Kidney (tissue), 14 donors: ENCODE measurements around the gene NOP14. TPM values are rescaled to one million over a fixed set of nuclear protein-coding genes. Genes with fewer than 3 reads are reported as not detected.

ENCODE experiments used
- DNase-seq, 5 donors: peaks; one replicate each; pipeline ENCODE4 v3.0.0-alpha.2; 2013 to 2020
- FAIRE-seq: peaks from 2 replicates; lab custom pipeline; 2012; peaks lifted over from hg19 to GRCh38; lab: Jason Lieb, UNC
- H3K27ac ChIP-seq, 2 donors: one replicate each; pipeline ENCODE4 v1.7.0; 2013; ENCODE audit warnings: low read depth in 2 of 2, low read length in 2 of 2, inconsistent platforms in 1 of 2
- H3K27me3 ChIP-seq: one replicate; pipeline ENCODE4 v1.7.1; 2013; ENCODE audit warnings: low read length, inconsistent platforms; ENCODE audit not compliant: control insufficient read depth, insufficient read depth
- H3K36me3 ChIP-seq, 3 donors: one replicate each; pipeline versions ENCODE4 v1.7.0 to v1.7.1; 2013; ENCODE audit warnings: low read length in 3 of 3, control low read depth in 1 of 3, inconsistent platforms in 1 of 3; ENCODE audit not compliant: insufficient read depth in 3 of 3, control insufficient read depth in 2 of 3
- H3K4me1 ChIP-seq, 3 donors: one replicate each; pipeline versions ENCODE4 v1.7.0 to v1.7.1; 2013; ENCODE audit warnings: low read length in 3 of 3, inconsistent platforms in 1 of 3, low read depth in 1 of 3; ENCODE audit not compliant: control insufficient read depth in 2 of 3, insufficient read depth in 2 of 3
- H3K4me3 ChIP-seq, 3 donors: one replicate each; pipeline versions ENCODE4 v1.7.0 to v1.8.1; 2013; ENCODE audit warnings: low read length in 3 of 3, control low read depth in 1 of 3, inconsistent platforms in 1 of 3
- H3K9ac ChIP-seq, 3 donors: one replicate each; pipeline versions ENCODE4 v1.7.0 to v1.7.1; 2013; ENCODE audit warnings: low read length in 3 of 3, control low read depth in 1 of 3, inconsistent platforms in 1 of 3
- H3K9me3 ChIP-seq, 3 donors: one replicate each; pipeline versions ENCODE4 v1.7.0 to v1.7.1; 2013; ENCODE audit warnings: low read length in 3 of 3, control low read depth in 1 of 3, inconsistent platforms in 1 of 3; ENCODE audit not compliant: control insufficient read depth in 2 of 3, insufficient read depth in 1 of 3
- CTCF ChIP-seq: IDR thresholded peaks from 3 replicates; pipeline ENCODE4 v1.5.1; 2012; ENCODE audit warnings: mild to moderate bottlenecking, moderate library complexity, borderline replicate concordance; ENCODE audit not compliant: insufficient read depth; ENCODE audit errors: extremely low read depth
- intact Hi-C: fragments of 100-400 bp; cut with DNase I; formaldehyde crosslinking; loops from one replicate; pipeline ENCODE4 v1.11.1; 2022
- polyA plus RNA-seq: library from polyadenylated mRNA; stranded (reverse); fragments of 350-450 nt; fragmentation: Illumina TruSeq; extraction: RNeasy Lipid Tissue Mini Kit (QIAGEN cat#74804); gene quantifications from one replicate; pipeline ENCODE4 v1.2.3, GENCODE V29; 2014; ENCODE audit warnings: low read depth, low replicate concordance; ENCODE audit not compliant: insufficient read depth
- total RNA-seq: library from RNA; stranded (reverse); fragmentation: NEBNext Ultra II Directional; extraction: Animal tissue kit (Norgen Biotek cat#: 25700); gene quantifications from one replicate; pipeline ENCODE4 v1.2.1, GENCODE V29; 2021
- donor health status: control.
- donor health status: control.
- donor health status: control.
- donor health status: control.
- donor health status: control.
- donor health status: DM: yes; HTN: yes; CAD: no.
- donor health status: Normal renal cell carcinoma (clear cell type).

The NOP14 gene
- total and polyA plus RNA-seq, 2 donors from 2014 or later: 15.1 to 22.0 TPM

GRCh38 chr4:3010577-3010976, 47.4 kb upstream of the NOP14 start:
- no peak for TF ChIP-seq CTCF
- Histone ChIP-seq H3K27ac (no peak overlapping the region), H3K4me1 (no peaks in the 10 kb centered on the region)

GRCh38 chr4:3009422-3009821, 46.2 kb upstream of the NOP14 start:
- H3K27ac ChIP-seq: no peak overlapping the region
- FAIRE-seq (no peak), DNase-seq (peak in 1 of 5 donors; percentile 7)
- TF ChIP-seq CTCF: no peak
- H3K4me3 ChIP-seq: no peak overlapping the region
- no peaks in the 10 kb centered on the region for H3K4me1 ChIP-seq
- H3K27me3 ChIP-seq: no peaks in the 10 kb centered on the region
- no peak overlapping the region for H3K9ac ChIP-seq
- H3K9me3 ChIP-seq: no peaks in the 10 kb centered on the region
- H3K36me3 ChIP-seq: no peaks in the 10 kb centered on the region
- intact Hi-C loops: no loop called here

More at GRCh38 chr4:3010577-3010976, 47.4 kb upstream of the NOP14 start:
- FAIRE-seq (no peak), DNase-seq (no peak)
- H3K9me3 ChIP-seq: no peaks in the 10 kb centered on the region
- H3K36me3 ChIP-seq: no peaks in the 10 kb centered on the region
- H3K27me3 ChIP-seq: no peaks in the 10 kb centered on the region
- no peak overlapping the region for H3K9ac ChIP-seq
- intact Hi-C loops: no loop called here
- no peak overlapping the region for H3K4me3 ChIP-seq

- DNase-seq (no peak), FAIRE-seq (no peak)
- Histone ChIP-seq H3K36me3 (no peaks in the 10 kb centered on the region), H3K9ac (no peak overlapping the region), H3K9me3 (no peaks in the 10 kb centered on the region), H3K4me3 (no peak overlapping the region), H3K27ac (no peak overlapping the region), H3K27me3 (no peaks in the 10 kb centered on the region), H3K4me1 (no peaks in the 10 kb centered on the region)
- intact Hi-C loops: no loop called here
- TF ChIP-seq CTCF: no peak
These were observed 44.5 kb upstream of the NOP14 start for GRCh38 chr4:3007724-3008123.

GRCh38 chr4:2996415-2996814, 33.2 kb upstream of the NOP14 start:
- Histone ChIP-seq H3K36me3 (no peaks in the 10 kb centered on the region), H3K4me1 (no peaks in the 10 kb centered on the region), H3K27ac (no peak overlapping the region), H3K4me3 (no peak overlapping the region), H3K9me3 (no peaks in the 10 kb centered on the region), H3K9ac (no peak overlapping the region), H3K27me3 (no peaks in the 10 kb centered on the region)
- TF ChIP-seq CTCF: no peak
- intact Hi-C loops: no loop called here
- DNase-seq: no peak
- no peak for FAIRE-seq
